ENCODE data around the gene SMIM11.
"Not testable (repeated sequence)": the region's sequence is repeated elsewhere in the genome, so short reads cannot be mapped to it uniquely, and the experiment has no call there.

Gene SMIM11

DNA sequence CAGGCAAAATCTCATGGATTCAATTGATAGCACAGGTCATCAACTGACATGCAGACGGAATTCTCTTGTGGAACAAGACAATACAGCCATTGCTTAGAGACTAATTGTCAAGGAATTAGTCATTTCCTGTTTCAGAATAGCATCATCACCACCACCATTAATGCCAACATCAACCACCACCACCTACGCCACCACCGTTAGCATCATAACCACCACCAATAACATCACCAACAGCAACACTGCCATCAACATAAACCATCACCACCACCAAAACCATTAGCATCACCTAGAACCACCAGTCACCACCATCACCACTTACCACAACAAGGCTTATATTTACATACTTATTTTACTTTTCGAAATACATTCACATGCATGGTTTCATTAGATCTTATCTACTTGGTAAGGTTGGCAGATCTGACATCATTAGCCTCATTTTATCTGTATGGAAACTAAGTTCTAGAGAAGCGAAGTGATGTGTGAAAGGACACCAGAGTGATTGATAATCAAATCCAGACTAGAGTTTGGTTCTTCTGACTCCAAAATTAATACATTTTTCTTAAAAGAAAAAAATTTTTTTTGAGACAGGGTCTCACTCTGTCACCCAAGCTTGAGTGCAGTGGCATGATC lies 42.3 kb downstream of the SMIM11 start:
- not testable (repeated sequence) for H3K27me3 ChIP-seq (ENCODE audit: control insufficient read depth in 1 of 2, insufficient read depth in 2 of 2, low read length in 2 of 2); H3K4me3 ChIP-seq (ENCODE audit: low read length in 2 of 2); H3K9ac ChIP-seq (ENCODE audit: low read length in 2 of 2)

GRCh38 chr21:34423805-34424204 lies 48.5 kb downstream of the SMIM11 start, which contains the start of gene SMIM34:
Gene SMIM34, minus strand, starts transcription at chr21:34423951. Its CDS starts 112 bp downstream, at chr21:34423839.
- not testable (repeated sequence) for H3K4me1 ChIP-seq (ENCODE audit: control insufficient read depth, insufficient read depth, low read length); H3K9me3 ChIP-seq (ENCODE audit: control insufficient read depth in 2 of 2, low read length in 2 of 2); H3K27me3 ChIP-seq (ENCODE audit: control insufficient read depth in 1 of 2, insufficient read depth in 2 of 2, low read length in 2 of 2); H3K36me3 ChIP-seq (ENCODE audit: control insufficient read depth in 2 of 2, insufficient read depth in 2 of 2, low read length in 2 of 2); H3K4me3 ChIP-seq (ENCODE audit: low read length in 2 of 2); H3K27ac ChIP-seq (ENCODE audit: low read length); H3K9ac ChIP-seq (ENCODE audit: low read length in 2 of 2)

More for the DNA sequence above, 42.3 kb downstream of the SMIM11 start:
- H3K9me3 ChIP-seq (ENCODE audit: control insufficient read depth in 2 of 2, low read length in 2 of 2); H3K4me1 ChIP-seq (ENCODE audit: control insufficient read depth, insufficient read depth, low read length); H3K36me3 ChIP-seq (ENCODE audit: control insufficient read depth in 2 of 2, insufficient read depth in 2 of 2, low read length in 2 of 2); H3K27ac ChIP-seq (ENCODE audit: low read length): not testable (repeated sequence)

DNA sequence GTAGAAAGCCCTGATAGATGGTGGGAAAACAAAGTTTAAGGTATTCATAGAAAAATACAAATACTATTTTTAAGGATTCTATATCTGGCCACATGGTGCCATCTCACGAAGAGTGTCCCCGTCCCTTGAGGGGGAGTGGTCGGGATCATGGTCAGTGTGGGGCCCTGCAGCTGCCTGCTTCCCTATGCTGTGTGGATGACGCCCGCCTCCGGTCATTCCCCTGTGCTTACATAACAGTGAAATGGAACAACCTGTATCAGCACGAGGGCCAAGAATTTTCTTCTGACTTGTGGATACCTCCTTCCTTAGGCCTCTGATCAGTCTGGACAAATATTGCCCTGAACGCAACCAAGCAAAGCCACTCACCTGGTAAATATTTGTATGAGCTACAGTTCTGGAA lies 52.0 kb downstream of the SMIM11 start:
- not testable (repeated sequence) for H3K27ac ChIP-seq (ENCODE audit: low read length); H3K9me3 ChIP-seq (ENCODE audit: control insufficient read depth in 2 of 2, low read length in 2 of 2); H3K4me1 ChIP-seq (ENCODE audit: control insufficient read depth, insufficient read depth, low read length); H3K9ac ChIP-seq (ENCODE audit: low read length in 2 of 2); H3K27me3 ChIP-seq (ENCODE audit: control insufficient read depth in 1 of 2, insufficient read depth in 2 of 2, low read length in 2 of 2); H3K36me3 ChIP-seq (ENCODE audit: control insufficient read depth in 2 of 2, insufficient read depth in 2 of 2, low read length in 2 of 2); H3K4me3 ChIP-seq (ENCODE audit: low read length in 2 of 2)

- H3K27ac ChIP-seq (ENCODE audit: low read length); H3K4me3 ChIP-seq (ENCODE audit: low read length in 2 of 2); H3K4me1 ChIP-seq (ENCODE audit: control insufficient read depth, insufficient read depth, low read length); H3K9ac ChIP-seq (ENCODE audit: low read length in 2 of 2); H3K9me3 ChIP-seq (ENCODE audit: control insufficient read depth in 2 of 2, low read length in 2 of 2); H3K27me3 ChIP-seq (ENCODE audit: control insufficient read depth in 1 of 2, insufficient read depth in 2 of 2, low read length in 2 of 2); H3K36me3 ChIP-seq (ENCODE audit: control insufficient read depth in 2 of 2, insufficient read depth in 2 of 2, low read length in 2 of 2): not testable (repeated sequence)
Observed at GRCh38 chr21:34428441-34428840, 53.1 kb downstream of the SMIM11 start.

DNA sequence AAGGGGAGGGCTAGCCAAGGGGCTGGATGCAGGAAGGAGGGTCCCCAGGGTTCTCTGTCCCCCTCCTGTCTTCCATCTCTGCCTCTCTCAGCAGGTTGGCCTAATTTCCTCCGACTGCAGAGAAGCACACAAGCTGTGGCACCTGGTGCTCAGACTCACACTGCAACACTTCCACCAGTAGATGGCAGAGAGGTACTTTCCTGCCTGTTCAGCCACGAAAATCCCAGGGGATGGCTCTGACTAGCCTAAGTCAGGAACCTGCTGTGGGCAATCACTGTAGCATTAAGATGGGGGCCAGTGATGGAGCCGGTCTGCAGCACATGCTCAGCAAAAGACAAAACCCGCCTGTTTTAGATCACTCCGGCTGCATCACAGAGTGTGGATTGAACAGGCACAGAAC lies 54.4 kb downstream of the SMIM11 start:
- H3K36me3 ChIP-seq (ENCODE audit: control insufficient read depth in 2 of 2, insufficient read depth in 2 of 2, low read length in 2 of 2); H3K27ac ChIP-seq (ENCODE audit: low read length); H3K9ac ChIP-seq (ENCODE audit: low read length in 2 of 2); H3K27me3 ChIP-seq (ENCODE audit: control insufficient read depth in 1 of 2, insufficient read depth in 2 of 2, low read length in 2 of 2); H3K4me1 ChIP-seq (ENCODE audit: control insufficient read depth, insufficient read depth, low read length); H3K9me3 ChIP-seq (ENCODE audit: control insufficient read depth in 2 of 2, low read length in 2 of 2); H3K4me3 ChIP-seq (ENCODE audit: low read length in 2 of 2): not testable (repeated sequence)

All from stomach smooth muscle (tissue), 2 donors.